Measurements from ENCODE around the gene AFDN. TPM values are rescaled to one million over a fixed set of nuclear protein-coding genes. Genes with fewer than 3 reads are reported as not detected.
A peak's percentile ranks its signal among the peaks of the same experiment; 100 is the strongest.

Gene AFDN
- total RNA-seq, 1 experiment from 2014 or later, result 182 TPM

DNA sequence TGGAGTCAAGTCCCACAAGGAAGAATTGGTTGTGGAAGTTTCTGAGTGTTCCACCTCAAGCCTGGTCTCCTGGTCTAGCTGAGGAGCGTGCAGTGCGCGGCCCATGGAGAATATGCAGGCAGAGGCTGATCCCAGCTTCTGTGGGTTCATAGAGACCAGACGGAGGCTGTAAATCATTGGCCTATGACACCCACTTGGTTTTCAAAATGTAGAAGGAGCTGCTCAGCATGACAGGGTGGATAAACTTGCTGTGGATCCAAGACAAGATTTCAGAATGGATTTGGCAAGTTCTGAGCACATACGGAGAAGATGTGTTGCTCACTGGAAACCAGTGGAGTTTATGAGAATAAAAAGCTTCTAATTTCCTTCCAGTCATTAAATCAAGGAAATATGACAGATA lies 171.5 kb downstream of the AFDN start:
- H3K27ac Mint-ChIP-seq, result no peak overlapping the region
- ATAC-seq, result no peak
- H3K27me3 Mint-ChIP-seq (ENCODE audit: low read depth), result no peaks in the 10 kb centered on the region
- H3K4me3 Mint-ChIP-seq, result no peak overlapping the region
- CTCF ChIA-PET, result interaction anchor here (1.3 to 1.9 kb wide), 2 partner anchors 30 to 62 kb away, joined by 3 to 5 read pairs; no protein-coding TSS in a partner anchor
- TF ChIP-seq HMGXB4 (CRISPR knock-in tag; IDR thresholded peaks at IDR 0.05), result no peak
- no peak for TF ChIP-seq SMAD4 (CRISPR knock-in tag; IDR thresholded peaks at IDR 0.05)
- no peak for TF ChIP-seq GABPB1 (CRISPR knock-in tag; IDR thresholded peaks at IDR 0.05)
- TF ChIP-seq FOXJ3 (CRISPR knock-in tag; IDR thresholded peaks at IDR 0.05; ENCODE audit: borderline replicate concordance), result no peak
- TF ChIP-seq ZMAT4 (CRISPR knock-in tag; IDR thresholded peaks at IDR 0.05), result no peak
- no peak for TF ChIP-seq ZNF416 (CRISPR knock-in tag; IDR thresholded peaks at IDR 0.05)
- TF ChIP-seq, protein P1, sequence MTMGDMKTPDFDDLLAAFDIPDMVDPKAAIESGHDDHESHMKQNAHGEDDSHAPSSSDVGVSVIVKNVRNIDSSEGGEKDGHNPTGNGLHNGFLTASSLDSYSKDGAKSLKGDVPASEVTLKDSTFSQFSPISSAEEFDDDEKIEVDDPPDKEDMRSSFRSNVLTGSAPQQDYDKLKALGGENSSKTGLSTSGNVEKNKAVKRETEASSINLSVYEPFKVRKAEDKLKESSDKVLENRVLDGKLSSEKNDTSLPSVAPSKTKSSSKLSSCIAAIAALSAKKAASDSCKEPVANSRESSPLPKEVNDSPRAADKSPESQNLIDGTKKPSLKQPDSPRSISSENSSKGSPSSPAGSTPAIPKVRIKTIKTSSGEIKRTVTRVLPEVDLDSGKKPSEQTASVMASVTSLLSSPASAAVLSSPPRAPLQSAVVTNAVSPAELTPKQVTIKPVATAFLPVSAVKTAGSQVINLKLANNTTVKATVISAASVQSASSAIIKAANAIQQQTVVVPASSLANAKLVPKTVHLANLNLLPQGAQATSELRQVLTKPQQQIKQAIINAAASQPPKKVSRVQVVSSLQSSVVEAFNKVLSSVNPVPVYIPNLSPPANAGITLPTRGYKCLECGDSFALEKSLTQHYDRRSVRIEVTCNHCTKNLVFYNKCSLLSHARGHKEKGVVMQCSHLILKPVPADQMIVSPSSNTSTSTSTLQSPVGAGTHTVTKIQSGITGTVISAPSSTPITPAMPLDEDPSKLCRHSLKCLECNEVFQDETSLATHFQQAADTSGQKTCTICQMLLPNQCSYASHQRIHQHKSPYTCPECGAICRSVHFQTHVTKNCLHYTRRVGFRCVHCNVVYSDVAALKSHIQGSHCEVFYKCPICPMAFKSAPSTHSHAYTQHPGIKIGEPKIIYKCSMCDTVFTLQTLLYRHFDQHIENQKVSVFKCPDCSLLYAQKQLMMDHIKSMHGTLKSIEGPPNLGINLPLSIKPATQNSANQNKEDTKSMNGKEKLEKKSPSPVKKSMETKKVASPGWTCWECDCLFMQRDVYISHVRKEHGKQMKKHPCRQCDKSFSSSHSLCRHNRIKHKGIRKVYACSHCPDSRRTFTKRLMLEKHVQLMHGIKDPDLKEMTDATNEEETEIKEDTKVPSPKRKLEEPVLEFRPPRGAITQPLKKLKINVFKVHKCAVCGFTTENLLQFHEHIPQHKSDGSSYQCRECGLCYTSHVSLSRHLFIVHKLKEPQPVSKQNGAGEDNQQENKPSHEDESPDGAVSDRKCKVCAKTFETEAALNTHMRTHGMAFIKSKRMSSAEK (CRISPR knock-in tag; IDR thresholded peaks at IDR 0.05; ENCODE audit: borderline replicate concordance), result no peak
- peaks cover 5% of the 10 kb centered on the region for H3K4me1 Mint-ChIP-seq
- POLR2A ChIA-PET, result no interaction called here
- H3K36me3 Mint-ChIP-seq, result peaks cover 9% of the 10 kb centered on the region; the same call in 1 of the 2 replicates
- H3K9me3 Mint-ChIP-seq, result peaks cover 15% of the 10 kb centered on the region
- DNase-seq (ENCODE audit: low spot score), result no peak

GRCh38 chr6:168000198-168001028 lies 173.7 kb downstream of the AFDN start:
- Mint-ChIP-seq H3K27ac (peak overlapping the region; percentile 53; the same call in 1 of the 2 replicates), H3K9me3 (peaks cover 21% of the 10 kb centered on the region), H3K27me3 (ENCODE audit: low read depth) (no peaks in the 10 kb centered on the region), H3K36me3 (peaks cover 9% of the 10 kb centered on the region; the same call in 1 of the 2 replicates), H3K4me1 (peaks cover 11% of the 10 kb centered on the region), H3K4me3 (no peak overlapping the region)
- ATAC-seq, result no peak
- TF ChIP-seq NR3C1 (CRISPR knock-in tag; conservative IDR thresholded peaks at IDR 0.05; ENCODE audit: low read depth) (no peak), ZNF396 (CRISPR knock-in tag; IDR thresholded peaks at IDR 0.05; ENCODE audit: borderline replicate concordance) (no peak), ZNF263 (CRISPR knock-in tag; IDR thresholded peaks at IDR 0.05; ENCODE audit: low read depth) (no peak), USF1 (CRISPR knock-in tag; IDR thresholded peaks at IDR 0.05) (no peak), NR1H2 (CRISPR knock-in tag; IDR thresholded peaks at IDR 0.05) (no peak), ZMAT4 (CRISPR knock-in tag; IDR thresholded peaks at IDR 0.05) (no peak), ZNF219 (CRISPR knock-in tag; IDR thresholded peaks at IDR 0.05; ENCODE audit: borderline replicate concordance) (no peak), ETV6 (CRISPR knock-in tag; IDR thresholded peaks at IDR 0.05) (no peak)
- TF ChIP-seq, protein P2, sequence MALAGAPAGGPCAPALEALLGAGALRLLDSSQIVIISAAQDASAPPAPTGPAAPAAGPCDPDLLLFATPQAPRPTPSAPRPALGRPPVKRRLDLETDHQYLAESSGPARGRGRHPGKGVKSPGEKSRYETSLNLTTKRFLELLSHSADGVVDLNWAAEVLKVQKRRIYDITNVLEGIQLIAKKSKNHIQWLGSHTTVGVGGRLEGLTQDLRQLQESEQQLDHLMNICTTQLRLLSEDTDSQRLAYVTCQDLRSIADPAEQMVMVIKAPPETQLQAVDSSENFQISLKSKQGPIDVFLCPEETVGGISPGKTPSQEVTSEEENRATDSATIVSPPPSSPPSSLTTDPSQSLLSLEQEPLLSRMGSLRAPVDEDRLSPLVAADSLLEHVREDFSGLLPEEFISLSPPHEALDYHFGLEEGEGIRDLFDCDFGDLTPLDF (CRISPR knock-in tag; IDR thresholded peaks at IDR 0.05), result no peak
- TF ChIP-seq, protein P3, sequence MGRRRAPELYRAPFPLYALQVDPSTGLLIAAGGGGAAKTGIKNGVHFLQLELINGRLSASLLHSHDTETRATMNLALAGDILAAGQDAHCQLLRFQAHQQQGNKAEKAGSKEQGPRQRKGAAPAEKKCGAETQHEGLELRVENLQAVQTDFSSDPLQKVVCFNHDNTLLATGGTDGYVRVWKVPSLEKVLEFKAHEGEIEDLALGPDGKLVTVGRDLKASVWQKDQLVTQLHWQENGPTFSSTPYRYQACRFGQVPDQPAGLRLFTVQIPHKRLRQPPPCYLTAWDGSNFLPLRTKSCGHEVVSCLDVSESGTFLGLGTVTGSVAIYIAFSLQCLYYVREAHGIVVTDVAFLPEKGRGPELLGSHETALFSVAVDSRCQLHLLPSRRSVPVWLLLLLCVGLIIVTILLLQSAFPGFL (CRISPR knock-in tag; IDR thresholded peaks at IDR 0.05; ENCODE audit: borderline replicate concordance), result no peak
- TF ChIP-seq, protein P4, sequence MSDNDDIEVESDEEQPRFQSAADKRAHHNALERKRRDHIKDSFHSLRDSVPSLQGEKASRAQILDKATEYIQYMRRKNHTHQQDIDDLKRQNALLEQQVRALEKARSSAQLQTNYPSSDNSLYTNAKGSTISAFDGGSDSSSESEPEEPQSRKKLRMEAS (CRISPR knock-in tag; IDR thresholded peaks at IDR 0.05), result no peak
- POLR2A ChIA-PET, result no interaction called here
- no peak for DNase-seq (ENCODE audit: low spot score)
- CTCF ChIA-PET, result no interaction called here
